GM18520 (cell line): ENCODE measurements around the gene ENOX1.

Experiments
- ATAC-seq: cut with Tn5 transposase; IDR thresholded peaks from one replicate; pipeline ENCODE4 v1.9.1; 2021; ENCODE audit not compliant: unreplicated experiment

Gene ENOX1

DNA sequence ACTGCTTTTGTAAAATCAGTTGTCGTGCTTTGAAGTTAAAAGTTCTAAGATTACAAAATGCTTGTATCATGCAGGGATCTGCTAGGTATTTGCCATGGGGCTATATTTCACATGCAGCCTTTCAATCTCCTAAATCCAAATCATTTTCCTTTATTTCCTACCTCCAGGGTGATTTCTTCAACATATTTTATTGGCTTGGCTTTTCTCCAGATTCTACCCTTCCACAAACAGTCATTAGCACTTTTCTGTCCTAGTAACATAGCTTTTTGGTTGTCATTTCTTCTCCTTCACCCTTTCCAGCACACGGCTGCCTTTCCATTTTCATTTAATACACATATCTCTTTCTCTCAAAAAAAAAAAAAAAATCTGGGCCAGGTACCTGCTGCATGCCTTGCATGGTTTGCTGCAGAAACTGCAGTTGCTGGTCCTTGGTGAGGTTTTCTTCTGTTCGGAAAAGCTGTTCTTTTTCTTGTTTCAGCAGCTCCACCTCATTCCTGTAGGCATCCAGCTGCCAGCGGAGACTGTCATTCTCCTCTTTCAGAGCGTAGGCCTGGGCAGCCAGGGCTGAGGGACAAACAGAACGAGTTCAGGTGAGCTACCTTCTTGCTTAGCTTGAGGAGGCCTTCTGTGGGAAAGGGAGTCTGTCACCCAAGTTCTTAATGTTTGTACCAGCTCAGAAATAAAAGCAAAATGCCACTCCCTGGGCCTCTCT lies 488.6 kb downstream of the ENOX1 start:
- ATAC-seq: no peak

GRCh38 chr13:43295825-43296564 lies 490.8 kb downstream of the ENOX1 start:
- no peak for ATAC-seq

DNA sequence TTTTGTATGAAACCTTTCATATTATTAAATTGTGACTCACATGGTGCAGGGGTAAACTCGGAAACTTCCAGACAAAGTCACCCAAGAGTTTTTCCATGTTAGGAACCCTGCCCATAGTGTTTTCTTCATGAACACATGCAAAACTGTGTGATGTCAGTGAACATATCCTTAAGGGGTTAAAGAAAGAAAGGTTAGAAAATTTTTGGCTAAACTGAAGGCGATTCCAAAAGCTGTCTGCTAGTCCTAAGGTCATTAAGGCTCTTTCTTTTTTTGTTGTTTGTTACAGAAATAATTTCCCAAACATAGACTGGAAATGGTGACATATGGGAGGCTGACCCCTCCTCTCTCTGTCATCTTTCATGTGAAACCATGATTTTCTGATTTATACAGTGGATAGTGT lies 491.5 kb downstream of the ENOX1 start:
- ATAC-seq: no peak

GRCh38 chr13:43294412-43294811 lies 492.4 kb downstream of the ENOX1 start:
- no peak for ATAC-seq

DNA sequence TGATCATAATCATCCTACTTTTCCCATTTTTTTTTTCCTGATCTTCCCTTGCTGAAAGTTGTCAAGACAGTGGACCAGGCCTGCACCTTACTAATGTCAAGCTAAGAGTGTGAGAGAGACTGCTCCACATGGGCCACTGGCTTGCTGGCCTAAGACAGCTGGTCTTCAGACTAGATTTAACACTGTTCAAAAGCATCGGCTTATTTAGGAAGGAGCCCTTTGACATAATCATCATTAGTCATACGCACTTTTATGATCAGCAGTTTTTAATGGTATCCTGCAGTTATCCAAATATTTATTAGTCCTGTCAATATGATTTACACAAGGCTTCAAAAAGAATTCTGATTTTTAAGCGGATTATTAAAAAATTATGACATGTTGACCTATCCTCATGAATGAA lies 492.8 kb downstream of the ENOX1 start:
- no peak for ATAC-seq

DNA sequence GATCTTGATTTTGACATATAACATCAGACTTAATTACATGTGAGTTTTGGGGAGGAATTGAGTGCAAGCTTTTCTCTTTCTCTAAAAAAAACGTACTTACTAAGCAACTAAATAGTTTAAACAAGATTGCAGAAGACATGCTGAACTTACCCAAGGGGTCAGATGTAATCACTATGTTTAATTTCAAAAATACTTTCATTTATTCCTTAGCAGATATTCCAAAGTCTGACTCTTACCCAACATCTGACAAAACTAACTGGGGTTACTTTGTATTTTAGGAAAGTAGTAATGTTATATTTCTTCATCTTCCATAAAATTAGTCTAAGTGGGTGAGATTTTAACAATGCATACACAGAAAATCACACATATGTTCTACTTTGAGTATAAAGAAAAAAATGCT lies 493.2 kb downstream of the ENOX1 start:
- ATAC-seq: no peak

DNA sequence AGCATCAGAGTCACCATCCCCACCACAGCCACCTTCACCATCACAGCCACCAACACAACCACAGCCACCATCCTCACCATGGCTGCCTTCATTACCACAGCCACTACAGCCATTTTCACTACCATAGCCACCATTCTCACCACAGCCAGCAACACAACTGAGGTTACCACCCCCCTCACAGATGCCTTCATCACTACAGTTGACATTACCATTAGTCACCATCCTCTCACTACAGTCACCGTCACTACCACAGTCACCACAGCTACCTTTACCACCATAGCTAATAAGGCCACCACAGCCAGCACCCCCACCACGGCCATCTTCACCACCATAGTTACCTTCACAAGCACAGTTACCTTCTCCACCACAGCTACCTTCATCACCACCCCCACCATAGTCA lies 493.8 kb downstream of the ENOX1 start:
- ATAC-seq: no peak

DNA sequence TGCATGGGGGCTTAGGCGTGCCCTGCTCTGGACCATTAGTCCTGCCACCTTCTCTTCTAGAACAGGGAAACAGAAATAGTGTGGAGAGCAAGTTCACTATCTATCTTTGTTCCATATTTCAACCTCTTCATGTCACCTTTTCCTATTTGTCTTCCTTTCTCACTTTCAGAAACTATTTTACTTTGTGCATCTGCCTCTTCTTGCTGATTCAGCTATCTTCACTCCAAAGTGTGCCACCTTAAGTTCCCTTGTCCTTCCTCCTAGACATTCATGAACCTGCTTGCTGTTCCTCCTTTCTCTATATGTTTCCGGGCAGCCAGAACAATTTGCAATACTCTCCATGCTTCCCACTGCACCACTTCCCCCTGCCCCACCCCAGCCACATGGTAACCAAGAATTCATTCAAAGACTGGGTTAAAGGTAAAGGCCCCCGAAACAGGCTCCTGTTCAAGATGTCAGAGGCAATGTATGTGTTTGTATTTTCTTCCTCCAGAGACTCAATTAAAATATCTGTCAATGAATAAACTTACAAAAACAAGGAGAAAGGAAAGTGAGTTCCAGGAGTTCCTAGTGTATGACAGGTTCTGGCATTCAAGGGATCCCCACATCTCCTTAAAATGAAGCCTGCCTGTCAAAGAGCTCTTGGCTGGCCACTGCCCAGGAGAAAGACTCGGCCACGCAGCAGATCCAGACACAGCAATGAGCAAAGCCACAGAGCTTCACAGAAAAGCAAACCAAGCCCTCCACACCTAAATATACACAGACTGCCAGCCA lies 495.3 kb downstream of the ENOX1 start:
- no peak for ATAC-seq

DNA sequence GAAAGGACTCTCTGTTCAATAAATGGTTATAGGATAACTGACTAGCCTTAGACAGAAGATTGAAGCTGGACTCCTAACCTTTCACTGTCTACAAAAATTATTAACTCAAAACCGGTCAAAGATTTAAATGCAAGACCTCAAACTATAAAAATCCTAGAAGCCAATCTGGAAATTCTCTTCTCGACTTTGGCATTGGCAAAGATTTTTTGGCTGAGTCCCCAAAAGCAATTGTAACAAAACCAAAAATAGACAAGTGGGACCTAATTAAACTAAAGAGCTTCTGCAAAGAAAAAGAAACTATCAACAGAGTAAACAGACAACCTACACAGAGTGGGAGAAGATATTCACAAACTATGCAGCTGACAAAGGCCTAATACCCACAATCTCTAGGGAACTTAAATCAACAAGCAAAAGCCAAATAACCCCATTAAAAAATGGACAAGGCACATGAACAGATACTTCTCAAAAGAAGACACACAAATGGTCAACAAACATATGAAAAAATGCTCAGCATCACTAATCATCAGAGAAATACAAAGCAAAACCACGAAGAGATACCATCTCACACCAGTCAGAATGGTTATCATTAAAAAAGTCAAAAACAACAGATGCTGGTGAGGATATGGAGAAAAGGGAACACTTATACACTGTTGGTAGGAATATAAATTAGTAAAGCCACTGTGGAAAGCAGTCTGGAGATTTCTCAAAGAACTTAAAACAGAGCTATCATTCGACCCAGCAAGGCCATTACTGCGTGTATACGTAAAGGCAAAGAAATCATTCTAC lies 497.1 kb downstream of the ENOX1 start:
- ATAC-seq: no peak

DNA sequence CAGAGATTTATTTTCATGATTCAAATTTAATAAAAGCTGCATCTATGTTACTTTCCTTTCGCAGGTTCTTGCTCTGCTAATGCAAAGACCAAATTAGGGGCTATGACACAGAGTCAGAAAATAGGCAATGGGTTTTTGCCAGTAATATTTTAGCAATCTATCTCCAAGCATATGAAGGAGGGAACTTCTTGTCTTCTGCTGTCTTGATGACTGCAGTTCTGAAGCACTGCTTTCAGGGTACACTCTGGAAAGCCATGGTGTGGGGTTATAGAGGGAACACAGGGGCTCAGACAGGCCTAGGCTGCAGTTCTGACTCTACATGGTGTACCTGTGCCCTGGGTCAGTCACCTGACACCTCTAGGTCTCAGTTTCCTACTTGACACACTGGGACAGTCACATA lies 500.0 kb downstream of the ENOX1 start:
- no peak for ATAC-seq

DNA sequence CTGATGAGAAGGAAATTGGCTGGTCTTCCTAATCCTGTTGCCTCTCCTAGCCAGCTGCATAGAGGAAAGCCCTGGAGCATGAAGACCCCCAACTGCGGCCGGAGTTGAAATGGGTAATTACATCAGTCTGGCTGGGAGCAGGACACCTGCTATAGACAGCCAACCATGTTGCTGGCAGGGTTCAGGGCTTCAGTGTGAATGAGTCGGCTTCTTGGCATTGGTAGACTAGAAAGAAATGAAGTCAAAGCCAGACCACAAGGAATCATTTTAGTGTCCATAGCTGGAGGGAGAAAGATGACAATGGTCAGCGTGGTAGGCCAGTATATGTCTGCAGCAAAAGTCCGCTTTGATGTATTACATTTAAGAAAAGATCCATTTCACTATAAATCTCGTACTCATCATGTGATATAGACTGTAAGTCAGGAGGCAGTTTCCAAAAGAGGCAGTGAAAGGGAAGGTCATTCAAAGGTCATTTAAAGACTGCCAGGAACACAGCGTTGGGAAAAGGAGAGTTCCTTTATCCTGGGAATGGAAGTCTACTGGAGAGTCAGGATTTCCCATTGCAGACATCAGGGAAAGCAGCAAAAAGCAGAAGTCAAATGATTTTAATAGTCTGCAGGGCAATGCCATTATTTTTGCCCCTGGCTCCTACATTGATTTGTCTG lies 500.7 kb downstream of the ENOX1 start:
- no peak for ATAC-seq

- no peak for ATAC-seq
Observed at GRCh38 chr13:43284162-43284561, 502.6 kb downstream of the ENOX1 start.

DNA sequence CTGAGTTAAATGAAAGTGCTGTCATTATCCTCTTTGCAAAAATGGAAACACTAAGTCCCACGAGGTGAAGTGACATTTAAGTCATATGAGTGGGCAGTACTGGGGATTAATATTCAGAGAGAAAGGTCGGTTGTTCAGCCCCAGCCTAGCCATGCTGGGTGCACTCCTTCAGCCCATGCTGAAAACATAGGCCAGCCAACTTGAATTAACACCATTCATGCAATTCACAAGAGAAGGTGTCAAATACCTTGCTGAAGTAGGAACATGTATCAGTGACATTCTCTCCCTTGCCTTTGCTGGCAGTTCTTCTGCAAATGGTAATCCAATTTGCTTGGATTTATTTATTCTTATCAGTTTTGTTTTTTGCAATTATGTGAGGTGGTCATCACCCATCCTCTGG lies 507.1 kb downstream of the ENOX1 start:
- ATAC-seq: no peak

DNA sequence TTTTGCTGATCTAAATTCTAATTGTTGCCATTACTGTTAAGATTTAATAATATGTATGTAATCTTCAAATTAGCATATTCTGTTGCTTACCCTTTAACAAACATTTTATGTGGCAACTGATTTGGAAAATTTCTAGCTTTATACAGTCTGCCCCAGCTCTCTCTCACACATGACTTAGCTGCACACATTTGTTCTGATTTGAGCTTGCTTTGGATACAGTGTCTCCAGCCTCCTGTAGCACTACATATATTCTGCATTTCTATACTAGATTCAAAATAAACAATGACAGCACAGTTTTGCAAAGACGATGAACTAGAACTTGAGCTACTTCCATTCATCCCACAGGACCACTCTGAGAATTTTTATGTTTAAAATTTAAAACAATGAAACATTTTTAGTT lies 508.6 kb downstream of the ENOX1 start:
- ATAC-seq: no peak

DNA sequence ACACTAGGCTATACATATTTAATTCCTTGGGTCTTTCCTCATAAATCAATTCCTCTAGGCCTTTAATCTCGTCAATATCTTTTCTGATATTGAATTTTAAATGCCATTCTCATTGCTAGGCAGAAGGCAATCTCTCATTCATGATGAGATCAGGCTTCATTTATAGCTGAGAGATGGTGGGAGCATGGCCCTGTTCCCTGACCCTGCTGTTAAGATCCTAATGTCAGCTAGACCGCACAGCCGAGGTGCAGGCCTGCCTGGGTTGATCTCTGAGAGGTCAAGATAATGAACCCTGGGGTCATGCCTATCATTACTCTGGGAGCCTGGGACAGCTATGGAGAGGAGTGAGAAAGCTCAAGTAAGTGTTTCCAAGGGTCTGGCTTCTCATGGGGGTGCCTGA lies 509.6 kb downstream of the ENOX1 start:
- no peak for ATAC-seq

DNA sequence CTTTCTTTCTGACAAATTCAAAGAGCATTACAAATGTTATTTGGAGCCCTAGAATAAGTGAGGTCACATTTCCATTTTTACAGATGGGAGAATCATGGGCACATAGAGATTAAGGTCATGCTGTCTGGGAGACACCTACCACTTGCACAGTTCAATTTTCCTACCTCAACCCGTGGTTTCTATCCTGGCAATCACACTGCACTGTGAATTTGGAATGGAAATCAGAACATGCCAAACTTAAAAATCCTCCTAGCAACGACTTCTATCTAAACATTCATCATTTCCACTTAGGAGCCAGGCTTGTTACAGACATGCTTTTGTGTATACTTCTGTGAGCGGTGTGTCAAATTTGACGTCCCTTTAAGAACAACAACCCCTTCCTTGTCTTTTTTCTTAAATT lies 511.9 kb downstream of the ENOX1 start:
- no peak for ATAC-seq

GRCh38 chr13:43273362-43273761 lies 513.4 kb downstream of the ENOX1 start:
- no peak for ATAC-seq

DNA sequence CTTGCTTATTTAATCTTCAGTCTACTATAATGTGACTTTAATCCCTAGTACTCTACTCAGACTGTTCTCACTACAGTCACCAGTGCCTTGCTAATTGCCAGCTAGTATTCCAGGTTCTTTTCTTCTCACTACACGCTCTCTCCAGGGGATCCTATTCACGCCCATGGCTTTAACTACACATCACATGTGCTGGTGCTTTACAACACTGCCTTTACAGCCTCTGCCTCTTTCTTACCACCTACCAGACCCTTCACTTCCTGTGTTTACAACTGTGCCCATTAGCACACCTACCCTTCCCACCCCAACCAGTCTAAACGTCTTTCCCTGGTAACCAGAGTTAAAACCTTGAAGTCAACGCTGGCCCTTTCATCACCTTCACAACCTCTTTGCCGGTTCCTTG lies 513.9 kb downstream of the ENOX1 start:
- ATAC-seq: no peak

DNA sequence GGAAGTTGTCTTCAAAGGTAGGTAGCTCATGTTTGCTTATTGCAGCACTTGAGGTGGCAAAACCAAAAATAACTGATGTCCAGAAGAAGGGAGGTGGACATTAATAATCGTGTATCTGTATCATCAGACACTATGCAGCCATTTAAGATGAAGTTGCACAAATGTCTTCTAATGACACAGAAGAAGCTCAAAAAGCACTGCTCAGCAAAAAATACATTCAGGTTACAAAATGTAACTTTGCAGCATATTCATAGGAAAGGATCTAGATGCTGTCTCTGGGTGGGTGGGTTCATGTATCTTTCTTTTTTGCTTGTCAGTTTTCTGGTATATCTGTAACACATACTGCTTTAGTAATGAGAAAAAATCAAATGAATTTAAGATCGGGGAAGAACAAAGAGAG lies 515.6 kb downstream of the ENOX1 start:
- ATAC-seq: no peak

DNA sequence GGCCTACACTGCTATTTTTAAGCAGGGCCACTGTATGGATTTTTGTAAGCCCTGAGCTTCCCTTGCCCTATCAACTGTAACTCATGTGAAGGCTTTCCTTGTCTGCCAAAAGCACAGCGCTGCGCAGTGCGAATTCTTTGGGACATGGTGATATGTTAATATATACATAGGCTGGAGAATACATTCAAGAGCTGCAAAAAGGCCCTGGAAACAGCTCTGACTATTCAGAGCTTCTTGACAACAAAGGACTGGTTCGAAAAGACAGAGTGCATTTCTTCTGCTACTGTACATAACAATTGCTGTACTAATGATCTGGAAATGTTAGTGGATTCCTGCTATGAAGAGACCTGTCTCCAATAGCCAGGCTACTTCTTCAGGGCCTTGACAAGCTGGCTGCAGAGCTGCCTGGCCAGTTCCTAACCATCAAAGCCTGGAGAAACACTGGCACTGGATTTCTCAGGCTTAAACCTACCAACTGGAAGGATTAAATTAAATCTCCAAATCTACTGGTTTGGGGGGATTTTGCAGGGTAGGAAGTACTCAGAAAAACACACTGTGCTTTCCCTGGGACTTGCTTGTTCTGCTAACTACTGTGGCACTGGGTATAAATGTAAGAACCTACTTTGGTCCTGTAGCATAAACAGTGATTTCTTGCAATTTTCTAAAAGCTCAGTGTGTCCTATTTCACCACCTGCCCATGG lies 516.5 kb downstream of the ENOX1 start:
- no peak for ATAC-seq
